Esophagus squamous epithelium (tissue), 4 donors: Measurements from ENCODE around the gene TCF4.

Source experiments
- POLR2A ChIP-seq, 4 donors: fragments of 450-650 bp; IDR thresholded peaks; one replicate each; pipeline ENCODE4 v1.6.1; 2017; ENCODE audit warnings: antibody characterized with exemption in 4 of 4, mild to moderate bottlenecking in 4 of 4, moderate library complexity in 3 of 4
- TF ChIP-seq, protein P1 (sequence below), 6 experiments: fragments of 450-650 bp in 4 of 6; fragments of 200-600 bp in 2 of 6; sonication (generic) in 2 of 6; IDR thresholded peaks; one replicate each; pipeline ENCODE4 v1.5.1; 2016 to 2019; ENCODE audit warnings: antibody characterized with exemption in 6 of 6, mild to moderate bottlenecking in 4 of 6, moderate library complexity in 4 of 6

DNA sequence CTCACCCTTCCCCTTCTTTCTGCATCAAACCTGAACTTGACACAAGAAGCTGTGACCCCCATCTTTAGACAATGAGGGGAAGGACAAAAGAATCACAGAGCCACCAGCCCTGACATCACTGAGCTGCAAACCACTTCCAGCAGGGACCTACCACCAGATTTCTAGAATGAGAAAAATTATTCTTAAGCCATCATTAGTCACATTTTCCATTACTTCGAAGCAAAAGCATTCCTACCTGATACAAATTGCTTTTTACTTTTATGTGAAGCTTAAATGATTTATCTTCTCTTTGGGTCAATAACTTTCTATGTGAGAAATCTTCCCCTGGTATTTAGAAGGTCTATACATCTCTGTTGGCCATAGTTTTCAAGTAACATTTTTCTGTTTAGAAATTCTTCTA, 134.8 kb downstream of the TCF4 start:
- TF ChIP-seq POLR2A (IDR thresholded peaks at IDR 0.05): no peak
- TF ChIP-seq, protein P1, sequence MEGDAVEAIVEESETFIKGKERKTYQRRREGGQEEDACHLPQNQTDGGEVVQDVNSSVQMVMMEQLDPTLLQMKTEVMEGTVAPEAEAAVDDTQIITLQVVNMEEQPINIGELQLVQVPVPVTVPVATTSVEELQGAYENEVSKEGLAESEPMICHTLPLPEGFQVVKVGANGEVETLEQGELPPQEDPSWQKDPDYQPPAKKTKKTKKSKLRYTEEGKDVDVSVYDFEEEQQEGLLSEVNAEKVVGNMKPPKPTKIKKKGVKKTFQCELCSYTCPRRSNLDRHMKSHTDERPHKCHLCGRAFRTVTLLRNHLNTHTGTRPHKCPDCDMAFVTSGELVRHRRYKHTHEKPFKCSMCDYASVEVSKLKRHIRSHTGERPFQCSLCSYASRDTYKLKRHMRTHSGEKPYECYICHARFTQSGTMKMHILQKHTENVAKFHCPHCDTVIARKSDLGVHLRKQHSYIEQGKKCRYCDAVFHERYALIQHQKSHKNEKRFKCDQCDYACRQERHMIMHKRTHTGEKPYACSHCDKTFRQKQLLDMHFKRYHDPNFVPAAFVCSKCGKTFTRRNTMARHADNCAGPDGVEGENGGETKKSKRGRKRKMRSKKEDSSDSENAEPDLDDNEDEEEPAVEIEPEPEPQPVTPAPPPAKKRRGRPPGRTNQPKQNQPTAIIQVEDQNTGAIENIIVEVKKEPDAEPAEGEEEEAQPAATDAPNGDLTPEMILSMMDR (IDR thresholded peaks at IDR 0.05): no peak
